GM12874 (cell line): ENCODE results near the gene GRK3.

Source experiments
- TF ChIP-seq, protein P1 (sequence below): IDR thresholded peaks from 2 replicates; pipeline ENCODE4 v1.5.1; 2011; ENCODE audit warnings: low read depth, mild to moderate bottlenecking, control low read depth, low read length, moderate library complexity; ENCODE audit not compliant: insufficient read depth

The GRK3 gene

DNA sequence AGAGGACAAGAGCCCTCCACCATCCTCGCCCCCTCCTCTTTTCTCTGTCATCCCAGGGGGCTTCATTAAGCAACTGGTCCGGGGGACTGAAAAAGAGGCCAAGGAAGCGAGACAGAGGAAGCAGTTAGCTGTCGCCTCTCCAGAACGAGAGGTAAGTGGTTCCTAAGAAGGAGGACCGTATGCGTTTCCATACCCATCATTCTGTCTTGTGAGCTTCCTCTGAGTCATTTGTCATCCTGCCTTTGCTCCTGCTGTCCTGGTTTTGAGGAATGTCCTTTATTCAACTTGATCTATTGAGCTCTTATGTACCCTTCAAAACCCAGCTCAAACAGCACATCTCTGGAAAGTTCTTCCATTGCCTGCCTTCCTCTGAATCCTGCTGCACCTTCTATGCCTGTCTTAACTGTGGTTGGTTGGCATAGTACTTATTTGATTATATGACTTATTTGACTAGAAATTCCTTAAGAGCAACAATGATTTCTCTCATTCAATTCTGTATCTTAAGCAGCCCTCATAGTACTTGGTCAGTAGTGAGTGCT is 198.8 kb downstream of the GRK3 start:
- TF ChIP-seq, protein P1, sequence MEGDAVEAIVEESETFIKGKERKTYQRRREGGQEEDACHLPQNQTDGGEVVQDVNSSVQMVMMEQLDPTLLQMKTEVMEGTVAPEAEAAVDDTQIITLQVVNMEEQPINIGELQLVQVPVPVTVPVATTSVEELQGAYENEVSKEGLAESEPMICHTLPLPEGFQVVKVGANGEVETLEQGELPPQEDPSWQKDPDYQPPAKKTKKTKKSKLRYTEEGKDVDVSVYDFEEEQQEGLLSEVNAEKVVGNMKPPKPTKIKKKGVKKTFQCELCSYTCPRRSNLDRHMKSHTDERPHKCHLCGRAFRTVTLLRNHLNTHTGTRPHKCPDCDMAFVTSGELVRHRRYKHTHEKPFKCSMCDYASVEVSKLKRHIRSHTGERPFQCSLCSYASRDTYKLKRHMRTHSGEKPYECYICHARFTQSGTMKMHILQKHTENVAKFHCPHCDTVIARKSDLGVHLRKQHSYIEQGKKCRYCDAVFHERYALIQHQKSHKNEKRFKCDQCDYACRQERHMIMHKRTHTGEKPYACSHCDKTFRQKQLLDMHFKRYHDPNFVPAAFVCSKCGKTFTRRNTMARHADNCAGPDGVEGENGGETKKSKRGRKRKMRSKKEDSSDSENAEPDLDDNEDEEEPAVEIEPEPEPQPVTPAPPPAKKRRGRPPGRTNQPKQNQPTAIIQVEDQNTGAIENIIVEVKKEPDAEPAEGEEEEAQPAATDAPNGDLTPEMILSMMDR = no peak

DNA sequence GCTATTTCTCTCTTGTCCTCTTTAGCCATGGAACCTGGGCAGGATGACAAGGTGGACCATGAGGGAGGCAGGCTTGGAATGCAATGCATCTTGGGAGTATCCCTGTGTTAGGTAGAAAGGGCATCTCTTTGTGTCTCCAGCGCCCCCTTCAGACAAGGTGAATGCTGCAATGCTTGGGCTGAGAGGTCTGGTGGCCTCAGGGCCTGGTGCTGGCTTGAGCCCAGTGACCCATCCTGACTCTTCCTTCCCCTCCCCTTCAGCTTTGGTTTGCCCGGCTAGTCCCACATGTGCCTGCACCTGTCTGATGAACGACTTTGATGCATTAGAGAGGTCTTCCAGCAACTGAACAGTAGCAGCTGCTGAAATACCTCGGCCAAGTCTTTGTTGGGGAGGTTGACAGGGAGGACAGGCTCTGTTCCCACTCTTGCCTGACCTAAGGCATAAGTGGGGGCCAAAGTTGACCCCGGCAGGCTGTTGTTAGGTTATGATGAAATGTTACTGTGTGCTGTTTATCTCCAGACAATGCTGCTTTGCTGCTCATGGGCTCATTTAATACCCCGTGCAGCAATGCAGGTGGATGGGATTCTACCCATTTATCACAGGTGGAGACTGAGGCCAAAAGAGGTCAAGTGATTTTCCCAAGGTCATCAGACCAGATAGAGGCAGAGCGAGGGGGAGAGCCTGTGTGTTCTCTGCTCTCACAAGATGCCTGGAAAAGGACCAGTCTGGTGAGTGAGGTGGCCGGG is 200.0 kb downstream of the GRK3 start:
- TF ChIP-seq, protein P1 = no peak

- TF ChIP-seq, protein P1 = no peak
Observed at GRCh38 chr22:25765016-25765367, 200.5 kb downstream of the GRK3 start.

GRCh38 chr22:25765801-25766200 is 201.3 kb downstream of the GRK3 start:
- TF ChIP-seq, protein P1 = no peak

GRCh38 chr22:25766418-25766817 is 201.9 kb downstream of the GRK3 start:
- TF ChIP-seq, protein P1 = no peak

GRCh38 chr22:25770333-25770732 is 205.9 kb downstream of the GRK3 start:
- TF ChIP-seq, protein P1 = no peak

GRCh38 chr22:25772288-25772687 is 207.8 kb downstream of the GRK3 start:
- TF ChIP-seq, protein P1 = no peak
